ENCODE measurements around the gene TBP. TPM values are rescaled to one million over a fixed set of nuclear protein-coding genes. Genes with fewer than 3 reads are reported as not detected.

Gene TBP
- total RNA-seq, 4 donors from 2014 or later: 11.4 to 20.1 (median 19.9) TPM

DNA sequence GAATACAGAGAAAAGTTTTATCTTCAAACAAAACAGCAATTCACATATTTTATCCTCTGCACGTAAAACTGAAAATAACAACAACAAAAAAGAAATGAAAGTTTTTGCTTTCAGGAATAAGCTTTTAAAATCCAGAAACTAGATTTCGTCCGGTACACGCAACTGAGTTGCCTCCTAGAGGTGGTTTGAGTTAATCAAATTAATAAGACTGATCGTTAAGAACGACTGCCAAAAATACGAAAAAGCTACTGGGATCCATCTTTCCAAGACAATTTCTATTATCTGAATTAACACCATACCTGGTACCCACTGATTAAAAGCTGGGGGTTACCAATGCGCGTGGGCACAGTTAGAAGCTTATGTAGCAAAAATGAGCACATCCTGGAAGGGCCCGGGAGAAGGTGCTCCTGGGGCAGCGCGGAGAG is 29.6 kb downstream of the TBP start:
- DNase-seq (ENCODE audit: low spot score) (no peak), ATAC-seq (ENCODE audit: low FRiP score) (no peak)
- TF ChIP-seq, protein P1, sequence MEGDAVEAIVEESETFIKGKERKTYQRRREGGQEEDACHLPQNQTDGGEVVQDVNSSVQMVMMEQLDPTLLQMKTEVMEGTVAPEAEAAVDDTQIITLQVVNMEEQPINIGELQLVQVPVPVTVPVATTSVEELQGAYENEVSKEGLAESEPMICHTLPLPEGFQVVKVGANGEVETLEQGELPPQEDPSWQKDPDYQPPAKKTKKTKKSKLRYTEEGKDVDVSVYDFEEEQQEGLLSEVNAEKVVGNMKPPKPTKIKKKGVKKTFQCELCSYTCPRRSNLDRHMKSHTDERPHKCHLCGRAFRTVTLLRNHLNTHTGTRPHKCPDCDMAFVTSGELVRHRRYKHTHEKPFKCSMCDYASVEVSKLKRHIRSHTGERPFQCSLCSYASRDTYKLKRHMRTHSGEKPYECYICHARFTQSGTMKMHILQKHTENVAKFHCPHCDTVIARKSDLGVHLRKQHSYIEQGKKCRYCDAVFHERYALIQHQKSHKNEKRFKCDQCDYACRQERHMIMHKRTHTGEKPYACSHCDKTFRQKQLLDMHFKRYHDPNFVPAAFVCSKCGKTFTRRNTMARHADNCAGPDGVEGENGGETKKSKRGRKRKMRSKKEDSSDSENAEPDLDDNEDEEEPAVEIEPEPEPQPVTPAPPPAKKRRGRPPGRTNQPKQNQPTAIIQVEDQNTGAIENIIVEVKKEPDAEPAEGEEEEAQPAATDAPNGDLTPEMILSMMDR (IDR thresholded peaks at IDR 0.05): no peak

DNA sequence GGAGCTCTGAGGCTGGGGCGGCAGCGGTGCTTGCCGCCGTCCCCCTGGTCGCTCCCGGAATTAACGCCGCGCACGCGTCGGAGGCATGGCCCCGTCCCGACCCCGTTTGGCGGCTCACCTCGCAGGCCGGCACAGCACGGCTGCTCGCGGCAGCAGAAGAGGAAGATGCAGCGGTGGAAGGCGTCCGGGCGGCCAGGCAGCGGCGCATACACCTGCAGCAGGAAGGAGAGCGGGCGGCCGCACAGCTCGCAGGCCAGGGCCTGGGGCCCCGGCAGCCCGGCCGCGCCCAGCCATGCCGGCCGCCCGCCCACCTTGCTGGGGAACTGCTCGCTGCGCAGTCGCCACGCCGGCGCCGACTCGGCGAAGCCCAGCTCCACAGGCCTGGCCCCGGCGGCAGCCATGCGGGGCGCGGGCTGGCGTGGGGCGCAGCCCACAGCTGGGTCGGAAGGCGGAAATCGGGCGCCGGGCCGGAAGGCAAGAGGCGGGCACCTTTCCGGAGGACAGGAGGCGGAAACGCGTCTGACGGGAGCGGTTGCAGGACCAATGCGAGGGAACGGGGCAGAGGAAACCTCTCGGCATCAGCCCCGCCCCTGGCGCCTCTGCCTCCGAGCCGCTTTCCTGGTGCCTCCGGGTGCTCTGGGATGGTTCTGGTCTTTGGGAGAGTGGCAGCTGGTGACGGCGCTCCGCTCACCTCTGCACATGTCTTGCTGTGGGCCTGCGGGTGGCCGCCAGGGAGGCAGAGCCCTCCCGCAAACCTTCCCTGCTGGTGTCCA is 30.2 kb downstream of the TBP start, which contains the start of gene PDCD2:
TSS of gene PDCD2 (minus strand) at position 457 of the 773 bp plus-strand sequence. CDS start at position 401, 56 bp downstream.
- DNase-seq (ENCODE audit: low spot score): peak; percentile 66
- TF ChIP-seq, protein P1 (IDR thresholded peaks at IDR 0.05): no peak
- ATAC-seq (ENCODE audit: low FRiP score): peak; percentile 97

DNA sequence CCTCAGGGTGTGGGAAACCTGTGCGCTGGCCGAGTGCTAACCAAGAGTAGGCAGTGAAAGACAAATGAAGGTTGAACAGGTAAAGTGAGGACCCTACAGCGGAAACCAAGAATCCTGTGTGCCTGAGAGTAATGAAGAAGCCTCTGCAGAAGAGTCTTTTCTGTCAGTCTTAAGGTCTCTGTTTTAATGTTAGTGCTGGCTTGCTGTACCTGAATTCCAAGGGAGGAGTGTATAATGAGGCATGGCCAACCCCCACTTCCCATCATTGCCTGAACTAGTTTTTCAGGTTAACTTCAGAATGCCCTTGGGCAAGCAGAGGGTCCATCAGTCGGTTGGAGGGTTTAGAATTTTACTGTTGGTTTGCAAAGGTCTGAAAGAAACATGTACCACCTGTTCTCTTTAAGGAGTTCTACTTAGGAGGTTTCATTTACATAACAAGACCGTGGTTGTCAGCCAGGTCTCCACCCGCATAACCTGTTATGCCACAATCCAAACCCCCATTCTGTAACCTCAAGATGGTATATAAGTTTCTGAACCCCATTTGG is 30.9 kb downstream of the TBP start:
- peak; percentile 19 for ATAC-seq (ENCODE audit: low FRiP score)
- TF ChIP-seq, protein P1 (IDR thresholded peaks at IDR 0.05): no peak
- no peak for DNase-seq (ENCODE audit: low spot score)

DNA sequence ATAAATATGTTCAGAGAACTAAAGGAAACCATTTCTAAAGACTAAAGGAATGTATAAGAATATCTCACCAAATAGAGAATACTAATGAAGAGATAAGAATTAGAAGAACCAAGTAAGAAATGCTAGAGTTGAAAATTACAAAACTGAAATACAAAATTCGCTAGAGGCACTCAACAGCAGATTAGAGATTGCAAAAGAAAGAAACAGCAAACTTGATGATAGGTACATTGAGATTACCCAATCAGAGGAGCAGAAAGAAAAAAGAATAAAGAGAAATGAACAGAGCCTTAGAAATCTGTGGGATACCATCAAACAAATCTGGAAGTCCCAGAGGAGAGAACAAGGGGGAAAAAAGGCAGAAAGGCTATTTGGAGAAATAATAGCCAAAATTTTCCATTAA is 36.6 kb downstream of the TBP start:
- TF ChIP-seq, protein P1 (IDR thresholded peaks at IDR 0.05): no peak
- DNase-seq (ENCODE audit: low spot score): no peak
- no peak for ATAC-seq (ENCODE audit: low FRiP score)

DNA sequence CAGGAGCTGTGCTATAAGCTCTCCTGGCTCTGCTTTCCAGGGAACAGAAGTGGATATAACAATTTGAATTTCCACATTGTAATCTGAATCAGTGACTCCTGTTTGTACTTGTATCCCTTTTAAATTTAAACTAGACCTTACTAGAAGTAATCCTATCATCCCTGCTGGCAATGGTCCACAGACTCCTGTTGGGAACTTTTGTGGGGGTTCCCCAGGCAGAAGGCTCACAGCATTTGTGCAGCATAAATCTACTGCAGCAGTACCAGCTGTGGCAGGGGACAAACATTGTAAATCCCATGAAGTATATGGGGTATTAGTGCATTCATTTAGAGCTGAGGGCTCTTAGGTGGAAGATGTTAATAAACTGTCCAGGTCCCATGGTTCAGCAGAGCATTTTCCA is 42.3 kb downstream of the TBP start:
- no peak for ATAC-seq (ENCODE audit: low FRiP score)
- no peak for DNase-seq (ENCODE audit: low spot score)
- TF ChIP-seq, protein P1 (IDR thresholded peaks at IDR 0.05): no peak

DNA sequence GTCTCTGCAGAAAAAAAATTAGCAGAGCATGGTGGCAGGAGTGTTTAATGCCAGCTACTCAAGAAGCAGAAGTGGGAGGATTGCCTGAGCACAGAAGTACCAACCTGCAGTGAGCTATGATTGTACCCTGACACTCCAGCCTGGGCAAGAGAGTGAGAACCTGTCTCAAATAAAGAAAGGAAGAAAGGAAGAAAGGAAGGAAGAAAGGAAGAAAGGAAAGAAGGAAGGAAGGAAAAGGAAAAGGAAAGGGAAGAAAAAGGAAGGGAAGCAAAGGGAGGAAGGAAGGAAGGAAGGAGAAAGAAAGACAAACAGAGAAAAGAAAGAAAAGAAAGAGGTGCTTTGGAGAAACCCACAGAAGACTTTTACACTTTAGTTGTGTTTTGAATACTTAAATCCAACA is 43.1 kb downstream of the TBP start:
- DNase-seq (ENCODE audit: low spot score) (no peak), ATAC-seq (ENCODE audit: low FRiP score) (no peak)
- TF ChIP-seq, protein P1 (IDR thresholded peaks at IDR 0.05): no peak

Measured in omental fat pad (tissue), 4 donors.